Liver (tissue), 9 donors: ENCODE results near the gene STK25. TPM values are rescaled to one million over a fixed set of nuclear protein-coding genes. Genes with fewer than 3 reads are reported as not detected.

Experiments used
- DNase-seq: peaks from one replicate; pipeline ENCODE4 v3.0.0-alpha.2; 2017; ENCODE audit warnings: low spot score
- H3K27ac ChIP-seq, 2 donors: one replicate each; pipeline ENCODE4 v1.7.0; 2013; ENCODE audit warnings: inconsistent platforms in 2 of 2, low read length in 2 of 2, control low read depth in 1 of 2, low read depth in 1 of 2, mild to moderate bottlenecking in 1 of 2
- H3K27me3 ChIP-seq, 4 donors: one replicate each; pipeline versions ENCODE4 v1.6.1 to v1.7.0; 2013; ENCODE audit warnings: low read length in 3 of 4, inconsistent platforms in 1 of 4, mild to moderate bottlenecking in 1 of 4, moderate library complexity in 1 of 4; ENCODE audit not compliant: control insufficient read depth in 4 of 4, insufficient read depth in 4 of 4
- H3K36me3 ChIP-seq, 4 donors: one replicate each; pipeline versions ENCODE4 v1.6.1 to v1.7.0; 2013; ENCODE audit warnings: low read length in 3 of 4, mild to moderate bottlenecking in 3 of 4, low read depth in 1 of 4, moderate library complexity in 1 of 4; ENCODE audit not compliant: control insufficient read depth in 4 of 4, insufficient read depth in 3 of 4
- H3K4me1 ChIP-seq, 4 donors: one replicate each; pipeline versions ENCODE4 v1.6.1 to v1.7.0; 2013; ENCODE audit warnings: low read length in 3 of 4, mild to moderate bottlenecking in 3 of 4, moderate library complexity in 1 of 4; ENCODE audit not compliant: control insufficient read depth in 4 of 4, insufficient read depth in 4 of 4
- H3K4me3 ChIP-seq, 3 donors: one replicate each; pipeline versions ENCODE4 v1.6.1 to v1.7.0; 2013; ENCODE audit warnings: low read length in 3 of 3, control low read depth in 1 of 3, low read depth in 1 of 3, mild to moderate bottlenecking in 1 of 3
- H3K9ac ChIP-seq, 2 donors: one replicate each; pipeline ENCODE4 v1.7.0; 2013; ENCODE audit warnings: low read length in 2 of 2, mild to moderate bottlenecking in 2 of 2, moderate library complexity in 2 of 2, control low read depth in 1 of 2, low read depth in 1 of 2
- H3K9me3 ChIP-seq, 4 donors: one replicate each; pipeline versions ENCODE4 v1.6.1 to v1.7.0; 2013; ENCODE audit warnings: low read length in 3 of 4; ENCODE audit not compliant: control insufficient read depth in 4 of 4
- ATF3 ChIP-seq: IDR thresholded peaks from 2 replicates; pipeline ENCODE4 v1.6.1; 2016; ENCODE audit warnings: antibody characterized with exemption
- EGR1 ChIP-seq, 2 donors: IDR thresholded peaks; 2 replicates each; pipeline ENCODE4 v1.6.1; 2016 to 2018; ENCODE audit warnings: antibody characterized with exemption in 2 of 2, low read depth in 2 of 2
- FOXA1 ChIP-seq: IDR thresholded peaks from 2 replicates; pipeline ENCODE4 v1.6.1; 2016; ENCODE audit warnings: antibody characterized with exemption
- FOXA2 ChIP-seq: IDR thresholded peaks from 2 replicates; pipeline ENCODE4 v1.6.1; 2016; ENCODE audit warnings: antibody characterized with exemption
- GABPA ChIP-seq, 2 donors: IDR thresholded peaks in 1 of 2; conservative IDR thresholded peaks in 1 of 2; 2 replicates each; pipeline ENCODE4 v1.6.1; 2016; ENCODE audit warnings: antibody characterized with exemption in 2 of 2, mild to moderate bottlenecking in 1 of 2, moderate library complexity in 1 of 2
- HNF4A ChIP-seq, 2 donors: conservative IDR thresholded peaks; 2 replicates each; pipeline ENCODE4 v1.6.1; 2016; ENCODE audit warnings: antibody characterized with exemption in 2 of 2, mild to moderate bottlenecking in 2 of 2
- HNF4G ChIP-seq: IDR thresholded peaks from 2 replicates; pipeline ENCODE4 v1.6.1; 2016; ENCODE audit warnings: antibody characterized with exemption
- JUND ChIP-seq, 2 donors: IDR thresholded peaks; 2 replicates each; pipeline ENCODE4 v1.6.1; 2016; ENCODE audit warnings: antibody characterized with exemption in 2 of 2
- MAX ChIP-seq: IDR thresholded peaks from 2 replicates; pipeline ENCODE4 v1.6.1; 2016; ENCODE audit warnings: antibody characterized with exemption
- NR2F2 ChIP-seq: IDR thresholded peaks from 2 replicates; pipeline ENCODE4 v1.6.1; 2016; ENCODE audit warnings: antibody characterized with exemption
- RAD21 ChIP-seq, 2 donors: IDR thresholded peaks; 2 replicates each; pipeline ENCODE4 v1.6.1; 2016; ENCODE audit warnings: antibody characterized with exemption in 2 of 2, mild to moderate bottlenecking in 2 of 2
- RXRA ChIP-seq, 2 donors: IDR thresholded peaks; 2 replicates each; pipeline ENCODE4 v1.6.1; 2017 to 2018; ENCODE audit warnings: antibody characterized with exemption in 2 of 2, mild to moderate bottlenecking in 1 of 2
- SP1 ChIP-seq: IDR thresholded peaks from 2 replicates; pipeline ENCODE4 v1.6.1; 2018; ENCODE audit warnings: antibody characterized with exemption, mild to moderate bottlenecking
- TAF1 ChIP-seq: conservative IDR thresholded peaks from 2 replicates; pipeline ENCODE4 v1.6.1; 2016; ENCODE audit warnings: antibody characterized with exemption, mild to moderate bottlenecking
- YY1 ChIP-seq: IDR thresholded peaks from 2 replicates; pipeline ENCODE4 v1.6.1; 2016; ENCODE audit warnings: antibody characterized with exemption, mild to moderate bottlenecking
- WGBS: extraction: QIAGEN DNeasy Blood & Tissue Kit; methylation state at CpG from one replicate; pipeline ENCODE4 v1.1.7; 2013; 5-methylcytosine and 5-hydroxymethylcytosine counted together
- polyA plus RNA-seq, 2 donors: library from polyadenylated mRNA; stranded (reverse) in 1 of 2; unstranded in 1 of 2; fragments of 200-250 nt in 1 of 2; fragments of >200 nt in 1 of 2; fragmentation: Nextera tagmentation in 1 of 2; extraction: Ambion mirVana in 1 of 2; gene quantifications; one replicate each; pipeline versions ENCODE4 v1.2.1 to v1.2.3, GENCODE V29; 2013 to 2015
- total RNA-seq, 2 donors: library from RNA; depleted of rRNA; stranded (reverse); fragments of >200 nt; gene quantifications; one replicate each; pipeline ENCODE4 v1.2.3, GENCODE V29; 2014
- TF ChIP-seq, protein P1 (sequence below): fragments of 150-350 bp; IDR thresholded peaks from 2 replicates; pipeline ENCODE4 v1.5.1; 2017; ENCODE audit warnings: improper control_type of control experiment, low read depth, low read length; ENCODE audit not compliant: missing input control
- donor health status: healthy.
- donor health status: healthy.
- donor health status: healthy.
- donor health status: healthy.
- donor health status: healthy.

Gene STK25
- total and polyA plus RNA-seq, 4 donors, result 43.4 to 85.6 (median 67.3) TPM

DNA sequence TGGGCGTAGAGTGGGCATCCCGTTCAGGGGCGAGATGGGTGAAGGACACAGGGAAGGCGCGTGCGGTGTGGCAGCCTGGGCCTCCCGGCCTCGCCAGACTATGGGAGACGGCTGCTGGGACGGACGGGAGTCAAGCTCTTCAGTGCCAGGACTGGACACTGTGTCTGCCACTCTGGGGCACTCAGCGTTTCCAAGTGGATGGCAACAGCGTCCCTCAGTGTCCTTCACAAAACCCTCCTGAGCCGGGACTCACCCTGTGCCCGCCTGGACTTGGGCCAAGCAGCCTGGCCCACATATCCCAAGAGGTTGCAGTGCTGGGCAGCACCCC lies 33.9 kb upstream of the STK25 start:
- Histone ChIP-seq H3K36me3 (peaks cover 0 to 3% (median 0%) of the 10 kb centered on the region in 4 donors), H3K27me3 (peaks cover 0 to 3% (median under 1%) of the 10 kb centered on the region in 4 donors), H3K9ac (no peak overlapping the region), H3K4me1 (peaks cover 5 to 7% (median 6%) of the 10 kb centered on the region in 4 donors), H3K27ac (no peak overlapping the region), H3K9me3 (peaks cover 0 to 1% (median 0%) of the 10 kb centered on the region in 4 donors), H3K4me3 (no peak overlapping the region)
- 72% methylated on average over 15 of the region's 15 CpGs for WGBS
- TF ChIP-seq RAD21 (IDR thresholded peaks at IDR 0.05) (no peak), NR2F2 (no peak), FOXA1 (no peak), EGR1 (IDR thresholded peaks at IDR 0.05; ENCODE audit: low read depth in 2 of 2) (no peak), RXRA (IDR thresholded peaks at IDR 0.05) (no peak), FOXA2 (no peak), TAF1 (no peak)
- TF ChIP-seq, protein P1, sequence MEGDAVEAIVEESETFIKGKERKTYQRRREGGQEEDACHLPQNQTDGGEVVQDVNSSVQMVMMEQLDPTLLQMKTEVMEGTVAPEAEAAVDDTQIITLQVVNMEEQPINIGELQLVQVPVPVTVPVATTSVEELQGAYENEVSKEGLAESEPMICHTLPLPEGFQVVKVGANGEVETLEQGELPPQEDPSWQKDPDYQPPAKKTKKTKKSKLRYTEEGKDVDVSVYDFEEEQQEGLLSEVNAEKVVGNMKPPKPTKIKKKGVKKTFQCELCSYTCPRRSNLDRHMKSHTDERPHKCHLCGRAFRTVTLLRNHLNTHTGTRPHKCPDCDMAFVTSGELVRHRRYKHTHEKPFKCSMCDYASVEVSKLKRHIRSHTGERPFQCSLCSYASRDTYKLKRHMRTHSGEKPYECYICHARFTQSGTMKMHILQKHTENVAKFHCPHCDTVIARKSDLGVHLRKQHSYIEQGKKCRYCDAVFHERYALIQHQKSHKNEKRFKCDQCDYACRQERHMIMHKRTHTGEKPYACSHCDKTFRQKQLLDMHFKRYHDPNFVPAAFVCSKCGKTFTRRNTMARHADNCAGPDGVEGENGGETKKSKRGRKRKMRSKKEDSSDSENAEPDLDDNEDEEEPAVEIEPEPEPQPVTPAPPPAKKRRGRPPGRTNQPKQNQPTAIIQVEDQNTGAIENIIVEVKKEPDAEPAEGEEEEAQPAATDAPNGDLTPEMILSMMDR, result no peak
- DNase-seq, result no peak

DNA sequence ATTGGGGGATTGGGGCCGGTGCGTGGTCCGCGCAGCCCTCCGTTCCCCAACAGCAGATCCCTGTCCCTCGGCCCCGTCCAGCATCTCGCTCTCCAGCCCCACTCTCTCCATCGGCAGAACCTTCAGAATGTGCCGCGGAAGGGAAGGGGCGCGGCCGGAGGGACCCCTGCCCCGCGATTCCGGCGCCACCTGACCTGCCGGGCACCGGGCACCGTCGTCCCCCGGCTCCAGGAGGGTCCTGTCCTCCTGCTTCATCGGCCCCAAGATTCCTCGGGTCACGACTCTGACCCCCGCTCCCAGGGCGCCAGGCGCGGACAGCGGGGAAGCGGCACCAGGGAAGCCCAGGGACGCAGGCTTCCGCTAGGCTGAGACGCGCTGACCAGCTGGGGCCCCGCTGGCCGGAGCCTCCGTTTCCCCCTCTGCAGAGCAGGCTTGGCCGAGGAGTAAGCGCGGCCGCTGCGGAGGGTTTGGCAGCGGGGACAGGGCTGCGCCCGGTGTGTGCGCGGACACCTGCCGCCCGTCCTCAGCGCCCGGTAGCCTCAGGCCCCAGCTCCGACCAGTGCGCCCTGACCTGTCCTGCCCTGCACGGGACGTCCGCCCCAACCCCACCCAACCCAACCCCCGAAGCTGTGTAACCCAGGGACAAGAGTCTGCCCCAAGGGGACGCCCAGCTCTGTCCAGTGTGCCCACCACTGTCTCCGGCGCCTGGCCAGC lies 33.3 kb upstream of the STK25 start:
- no peak for DNase-seq
- peak overlapping the region in 1 of 3 donors; percentile 9 for H3K4me3 ChIP-seq
- H3K9me3 ChIP-seq, result peaks cover 0 to 1% (median 0%) of the 10 kb centered on the region in 4 donors
- H3K27ac ChIP-seq, result no peak overlapping the region
- no peaks in the 10 kb centered on the region for H3K36me3 ChIP-seq
- peaks cover 0 to 3% (median under 1%) of the 10 kb centered on the region in 4 donors for H3K27me3 ChIP-seq
- 24% methylated on average over 62 of the region's 62 CpGs for WGBS
- peaks cover 5 to 7% (median 6%) of the 10 kb centered on the region in 4 donors for H3K4me1 ChIP-seq
- TF ChIP-seq RAD21 (IDR thresholded peaks at IDR 0.05), result no peak
- no peak for TF ChIP-seq GABPA (IDR thresholded peaks at IDR 0.05 in 1 of 2, conservative IDR thresholded peaks at IDR 0.05 in 1 of 2)
- TF ChIP-seq TAF1, result no peak
- TF ChIP-seq MAX, result no peak
- no peak for TF ChIP-seq HNF4A (conservative IDR thresholded peaks at IDR 0.05)
- TF ChIP-seq YY1, result no peak
- no peak overlapping the region for H3K9ac ChIP-seq

DNA sequence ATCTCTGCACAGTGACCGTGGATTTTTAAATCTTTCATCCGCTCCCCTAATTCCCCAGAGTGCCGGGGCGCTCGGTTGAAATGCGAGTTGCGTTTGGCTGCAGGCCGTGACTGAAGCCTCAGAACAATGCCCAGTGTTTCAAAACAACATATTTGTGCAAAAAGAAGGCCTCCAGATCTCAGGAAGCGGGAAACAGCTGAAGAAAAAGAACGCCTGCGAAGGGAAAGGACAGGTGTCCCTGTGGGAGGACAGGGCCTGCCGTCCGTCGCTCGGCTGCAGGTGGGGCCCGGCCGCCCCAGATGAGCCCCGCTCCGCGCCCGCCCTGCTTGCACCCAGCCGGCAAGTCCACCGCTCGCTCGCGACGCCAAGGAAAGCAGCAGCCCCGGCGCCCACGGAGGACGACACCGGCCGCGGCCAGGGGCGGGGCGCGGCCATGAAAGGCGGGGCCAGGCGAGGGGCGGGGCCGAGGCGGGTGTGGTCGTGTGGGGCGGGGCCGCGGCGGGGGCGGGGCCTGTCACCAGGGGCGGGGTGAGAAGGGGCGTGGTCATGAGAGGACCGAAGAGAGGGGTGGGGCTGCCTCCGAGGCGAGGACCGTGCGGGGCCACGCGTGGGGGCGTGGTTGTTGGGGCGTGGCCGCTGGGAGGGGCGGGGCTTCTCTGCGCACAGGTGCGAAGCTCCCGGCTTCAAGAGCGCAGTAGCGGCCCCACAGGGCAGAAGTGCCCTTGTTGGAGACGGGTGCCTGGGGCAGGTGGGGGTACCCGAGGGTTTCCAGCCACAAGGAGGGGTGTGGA lies 32.6 kb upstream of the STK25 start:
- H3K27me3 ChIP-seq, result peaks cover 0 to 3% (median under 1%) of the 10 kb centered on the region in 4 donors
- 26% methylated on average over 68 of the region's 68 CpGs for WGBS
- TF ChIP-seq, protein P1, result no peak
- TF ChIP-seq FOXA2, result no peak
- no peak for TF ChIP-seq GABPA (IDR thresholded peaks at IDR 0.05 in 1 of 2, conservative IDR thresholded peaks at IDR 0.05 in 1 of 2)
- no peak for TF ChIP-seq FOXA1
- TF ChIP-seq RXRA (IDR thresholded peaks at IDR 0.05), result no peak
- TF ChIP-seq ATF3, result no peak
- TF ChIP-seq JUND (IDR thresholded peaks at IDR 0.05), result no peak
- TF ChIP-seq YY1, result no peak
- TF ChIP-seq TAF1, result no peak
- TF ChIP-seq HNF4G, result no peak
- no peak for TF ChIP-seq SP1
- no peak for TF ChIP-seq MAX
- no peak for TF ChIP-seq HNF4A (conservative IDR thresholded peaks at IDR 0.05)
- TF ChIP-seq RAD21 (IDR thresholded peaks at IDR 0.05), result no peak
- peak overlapping the region in 1 of 3 donors; percentile 22 for H3K4me3 ChIP-seq
- H3K9ac ChIP-seq, result no peak overlapping the region
- peaks cover 5 to 7% (median 6%) of the 10 kb centered on the region in 4 donors for H3K4me1 ChIP-seq
- peaks cover 0 to 1% (median 0%) of the 10 kb centered on the region in 4 donors for H3K9me3 ChIP-seq
- H3K27ac ChIP-seq, result no peak overlapping the region
- peak; percentile 78 for DNase-seq
- no peaks in the 10 kb centered on the region for H3K36me3 ChIP-seq
